GM21423 (cell line): ENCODE measurements around the gene NCF4.

ENCODE experiments used
- ATAC-seq: cut with Tn5 transposase; IDR thresholded peaks from one replicate; pipeline ENCODE4 v1.9.1; 2021; ENCODE audit warnings: mild to moderate bottlenecking, moderate library complexity; ENCODE audit not compliant: unreplicated experiment

Gene NCF4

DNA sequence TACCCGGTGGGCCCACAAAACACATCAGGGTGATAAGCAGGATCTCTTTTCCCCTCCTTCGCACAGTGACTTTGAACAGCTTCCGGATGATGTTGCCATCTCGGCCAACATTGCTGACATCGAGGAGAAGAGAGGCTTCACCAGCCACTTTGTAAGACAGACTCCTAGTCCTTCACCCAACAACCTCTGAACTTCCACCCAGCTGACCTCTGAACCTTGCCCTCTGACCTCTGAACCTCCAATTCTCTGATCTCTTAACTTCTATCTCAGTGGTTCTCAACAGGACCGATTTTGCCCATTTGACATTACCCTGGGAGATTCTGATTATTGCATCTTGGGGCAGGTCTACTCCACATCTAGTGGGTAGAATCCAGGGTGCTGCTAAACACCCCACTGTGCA lies 3.2 kb downstream of the NCF4 start:
- no peak for ATAC-seq

DNA sequence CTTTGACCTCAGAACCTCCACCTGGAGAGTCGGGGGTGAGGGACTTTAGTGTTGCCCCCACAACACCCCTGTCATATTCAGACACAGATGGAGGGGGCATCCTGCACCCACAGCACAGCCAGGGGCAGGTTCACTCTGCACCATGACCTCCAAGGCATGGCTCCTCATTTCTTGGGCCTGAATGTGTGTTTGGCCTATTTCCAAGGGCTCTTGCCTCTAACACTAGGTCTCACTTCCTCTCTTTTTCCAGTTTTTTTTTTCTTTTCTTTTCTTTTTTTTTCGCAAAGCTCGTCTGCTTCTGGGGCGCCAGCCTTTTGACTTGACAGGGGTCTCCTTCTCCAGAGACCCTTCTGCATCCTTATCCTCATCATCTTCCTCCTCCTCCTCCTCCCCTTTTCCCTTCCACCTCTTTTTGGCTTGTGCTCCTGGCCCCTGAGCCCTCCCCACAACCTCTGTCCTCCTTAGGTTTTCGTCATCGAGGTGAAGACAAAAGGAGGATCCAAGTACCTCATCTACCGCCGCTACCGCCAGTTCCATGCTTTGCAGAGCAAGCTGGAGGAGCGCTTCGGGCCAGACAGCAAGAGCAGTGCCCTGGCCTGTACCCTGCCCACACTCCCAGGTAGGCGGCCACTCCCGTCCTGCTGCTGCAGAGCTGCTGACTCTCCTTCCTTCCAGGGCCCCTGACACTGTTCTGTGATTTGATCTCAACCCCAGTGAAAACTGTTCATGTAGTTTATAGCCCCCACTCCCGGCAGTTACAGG lies 3.8 kb downstream of the NCF4 start:
- no peak for ATAC-seq

DNA sequence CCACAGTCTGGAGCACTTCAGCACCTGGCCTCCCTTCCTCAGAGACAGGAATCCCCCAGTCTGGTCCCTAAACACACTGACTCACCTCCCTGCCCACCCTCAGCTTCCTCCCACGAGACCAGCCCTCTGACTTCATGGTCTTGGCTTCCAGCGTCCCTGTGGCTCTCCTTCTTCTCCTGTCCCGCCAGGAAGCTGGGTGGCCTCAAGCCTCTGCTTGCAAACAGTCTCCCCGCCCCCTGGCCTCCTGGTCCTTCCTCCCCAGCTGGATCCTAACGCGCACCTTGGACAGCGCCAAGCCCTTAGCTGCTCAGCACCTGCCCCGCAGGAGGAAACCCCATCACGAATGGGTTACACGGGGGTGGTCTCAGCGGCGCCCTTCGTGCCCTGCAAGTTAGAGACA lies 4.5 kb downstream of the NCF4 start:
- ATAC-seq = no peak

DNA sequence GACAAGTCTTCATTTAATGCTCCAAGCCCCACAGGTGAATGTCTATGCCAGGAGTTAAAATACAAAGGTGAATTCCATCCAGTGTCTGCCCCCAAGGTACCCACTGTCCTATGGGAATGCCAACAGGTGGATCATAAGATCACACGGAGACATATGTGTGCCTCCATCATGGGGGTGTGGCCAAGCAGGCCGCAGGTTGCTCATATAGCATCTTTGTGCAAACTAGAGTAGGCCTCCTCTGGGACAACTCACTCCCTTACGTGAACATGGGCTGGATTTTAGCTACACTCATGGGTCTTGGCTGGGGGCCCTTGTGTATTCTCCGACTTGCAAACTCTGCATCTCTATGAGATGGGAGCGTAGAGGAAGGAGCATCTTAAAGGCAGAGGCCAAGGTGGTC lies 6.9 kb downstream of the NCF4 start:
- no peak for ATAC-seq

DNA sequence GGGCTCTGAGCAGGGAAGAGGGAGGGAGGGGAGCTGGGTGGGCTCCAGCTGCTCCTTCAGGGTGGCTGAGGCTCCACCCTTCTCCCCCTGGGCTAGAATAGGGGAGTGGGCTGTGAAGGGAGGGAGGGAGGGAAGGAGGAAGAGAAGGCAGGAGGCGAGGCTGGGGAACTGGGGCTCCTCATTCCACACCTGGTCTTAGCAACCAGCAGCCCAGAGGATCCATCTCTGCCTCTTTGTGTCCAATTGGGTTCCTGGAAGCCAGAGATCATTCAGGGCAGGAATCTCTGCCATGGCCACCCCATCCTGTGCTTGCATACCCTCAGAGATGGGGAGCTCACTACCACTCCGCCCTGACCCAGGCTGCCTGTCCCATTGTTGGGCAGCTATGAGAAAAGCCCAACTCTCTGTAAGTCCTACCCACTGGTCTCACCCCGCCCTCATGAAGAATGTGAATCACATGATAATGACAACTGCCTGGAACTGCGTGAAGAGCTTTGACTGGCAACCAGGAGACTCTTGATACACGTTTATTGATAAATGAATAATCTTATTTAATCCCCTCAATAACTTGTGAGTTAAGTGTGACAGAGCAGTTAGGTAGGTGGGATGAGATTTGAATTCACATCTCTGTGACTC lies 7.9 kb downstream of the NCF4 start:
- ATAC-seq = no peak

DNA sequence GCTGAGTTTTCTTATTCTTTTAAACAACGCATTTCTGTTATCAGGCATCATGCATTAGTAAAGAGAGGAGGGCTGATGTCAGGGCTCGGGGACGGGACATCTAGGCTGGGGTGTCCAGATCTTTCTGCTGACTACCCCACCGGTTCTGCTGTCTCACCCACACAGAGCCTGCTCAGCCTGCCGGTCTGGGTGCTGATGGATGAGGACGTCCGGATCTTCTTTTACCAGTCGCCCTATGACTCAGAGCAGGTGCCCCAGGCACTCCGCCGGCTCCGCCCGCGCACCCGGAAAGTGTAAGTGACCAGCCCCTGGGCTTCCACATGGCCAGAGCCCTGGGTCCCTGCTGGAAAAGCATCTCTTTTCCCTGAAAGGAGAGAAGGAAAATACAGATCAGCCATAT lies 9.4 kb downstream of the NCF4 start:
- ATAC-seq = no peak

DNA sequence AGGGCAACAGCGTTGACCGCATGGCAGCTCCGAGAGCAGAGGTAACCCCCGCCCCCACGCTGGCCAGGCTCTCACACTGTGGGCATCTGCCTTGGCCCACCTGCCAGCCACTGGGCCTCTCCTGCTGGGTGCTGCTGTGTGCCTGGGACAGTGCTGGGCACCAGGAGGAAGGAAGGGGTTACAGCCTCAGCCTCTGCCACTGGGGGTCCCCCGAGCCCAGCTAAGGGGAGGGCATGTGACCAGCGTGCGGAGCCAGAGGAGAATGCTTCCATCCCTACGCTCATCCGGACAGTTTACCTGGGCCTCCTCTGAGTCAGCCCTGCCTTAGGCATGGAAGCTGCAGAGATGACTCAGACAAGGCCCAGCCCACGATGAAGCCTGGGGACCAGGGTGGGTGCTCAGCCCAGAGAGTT lies 10.9 kb downstream of the NCF4 start:
- ATAC-seq = no peak

DNA sequence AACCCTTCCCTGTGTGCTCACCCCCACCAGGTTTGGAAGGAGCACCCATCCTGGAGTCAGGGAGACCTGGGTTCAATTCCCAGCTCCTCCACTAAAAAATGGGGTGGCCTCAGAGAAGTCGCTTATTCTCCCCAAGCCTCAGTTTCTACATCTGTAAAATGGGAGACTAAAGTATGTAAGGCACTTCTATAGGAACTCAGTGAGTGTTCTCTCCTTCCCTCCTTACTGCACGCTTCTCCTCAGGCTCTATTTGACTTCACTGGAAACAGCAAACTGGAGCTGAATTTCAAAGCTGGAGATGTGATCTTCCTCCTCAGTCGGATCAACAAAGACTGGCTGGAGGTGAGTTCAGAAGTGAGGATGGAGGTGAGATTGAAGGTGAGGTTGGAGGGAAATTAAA lies 11.3 kb downstream of the NCF4 start:
- no peak for ATAC-seq

DNA sequence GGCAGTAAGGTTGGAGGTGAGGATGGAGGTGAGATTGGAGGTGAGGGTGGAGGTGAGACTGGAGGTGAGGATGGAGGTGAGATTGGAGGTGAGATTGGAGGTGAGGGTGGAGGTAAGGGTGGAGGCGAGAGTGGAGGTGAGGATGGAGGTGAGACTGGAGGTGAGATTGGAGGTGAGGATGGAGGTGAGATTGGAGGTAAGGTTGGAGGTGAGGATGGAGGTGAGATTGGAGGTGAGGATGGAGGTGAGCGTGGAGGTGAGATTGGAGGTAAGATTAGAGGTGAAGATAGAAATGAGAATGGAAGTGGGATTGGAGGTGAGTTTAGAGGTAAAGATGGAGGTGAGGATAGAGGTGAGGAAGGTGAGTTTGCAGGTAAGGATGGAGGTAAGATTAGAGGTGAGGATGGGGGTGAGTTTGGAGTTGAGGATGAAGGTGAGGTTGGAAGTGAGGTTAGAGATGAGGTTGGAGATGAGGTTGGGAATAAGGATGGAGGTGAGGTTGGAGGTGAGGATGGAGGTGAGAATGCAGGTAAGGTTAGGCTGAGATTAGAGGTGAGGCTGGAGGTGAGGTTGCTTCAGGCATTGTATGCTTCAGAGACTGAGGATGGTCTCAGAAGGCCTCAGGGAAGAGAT lies 12.2 kb downstream of the NCF4 start:
- ATAC-seq = no peak

DNA sequence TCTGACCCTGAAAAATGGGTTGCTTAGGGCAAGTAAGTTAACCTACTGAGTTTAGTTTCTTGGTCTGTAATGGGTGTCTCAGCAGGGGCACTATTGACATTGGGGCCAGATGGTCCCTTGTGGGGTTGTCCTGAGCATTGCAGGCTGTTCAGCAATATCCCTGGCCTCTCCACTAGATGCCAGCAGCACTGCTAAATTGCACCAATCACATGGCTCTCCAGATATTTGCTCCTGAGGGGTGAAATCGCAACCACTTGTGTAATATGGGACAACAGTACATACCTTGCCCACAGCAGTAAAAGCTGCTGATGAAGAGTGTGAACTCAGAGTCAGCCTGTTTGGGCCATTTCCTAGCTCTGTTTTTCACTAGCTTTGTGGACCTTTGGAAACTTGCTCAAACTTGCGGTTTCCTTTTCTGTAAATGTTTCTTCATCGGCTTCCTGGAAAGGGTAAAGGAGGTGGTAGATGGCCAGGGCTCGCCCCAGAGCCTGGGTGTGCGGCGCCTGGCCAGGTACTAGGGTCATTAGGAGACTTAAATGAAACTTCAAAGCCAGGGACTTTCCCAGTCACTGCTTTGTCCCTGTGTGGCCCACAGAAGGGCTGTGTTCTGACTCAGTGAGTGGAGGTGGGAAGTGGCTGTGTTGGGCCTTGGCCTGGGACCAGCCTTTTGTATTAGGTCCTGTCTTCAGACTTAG lies 13.0 kb downstream of the NCF4 start:
- ATAC-seq = peak; percentile 77

DNA sequence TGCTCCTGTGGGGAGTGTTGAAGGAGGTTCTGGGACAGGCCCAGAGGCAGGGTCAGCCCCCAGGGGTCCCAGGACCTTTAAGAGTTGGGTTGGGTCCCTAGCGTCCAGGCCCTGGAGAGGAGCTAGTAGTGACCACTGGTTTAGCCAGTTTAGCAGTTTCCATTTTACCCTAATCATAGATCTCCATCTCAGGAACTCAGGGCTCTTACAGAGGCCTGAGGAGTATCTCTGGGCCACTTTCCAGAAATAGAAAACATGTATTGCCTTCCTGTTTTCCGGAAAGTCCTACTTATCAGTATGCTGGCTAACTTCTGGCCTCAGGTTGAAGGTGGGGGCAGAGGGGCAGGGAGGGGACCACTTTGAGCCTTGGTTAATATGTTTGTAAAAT lies 13.5 kb downstream of the NCF4 start:
- ATAC-seq = no peak

DNA sequence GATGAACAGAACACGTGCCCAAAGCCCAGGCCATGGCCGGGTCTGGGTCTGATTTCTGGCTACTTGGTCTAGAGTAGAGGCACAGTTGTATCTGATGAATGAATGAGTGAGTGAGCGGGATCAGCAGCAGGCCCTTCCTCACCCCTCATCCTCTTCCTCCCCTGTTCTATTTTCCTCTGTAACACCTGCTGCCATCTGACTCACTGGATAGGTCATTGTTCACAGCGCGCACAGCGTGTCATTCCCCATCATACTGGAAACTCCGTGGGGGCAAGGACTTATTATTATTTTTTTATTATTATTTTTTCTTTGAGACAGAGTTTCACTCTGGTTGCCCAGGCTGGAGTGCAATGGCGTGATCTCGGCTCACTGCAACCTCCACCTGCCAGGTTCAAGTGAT lies 13.9 kb downstream of the NCF4 start:
- no peak for ATAC-seq

DNA sequence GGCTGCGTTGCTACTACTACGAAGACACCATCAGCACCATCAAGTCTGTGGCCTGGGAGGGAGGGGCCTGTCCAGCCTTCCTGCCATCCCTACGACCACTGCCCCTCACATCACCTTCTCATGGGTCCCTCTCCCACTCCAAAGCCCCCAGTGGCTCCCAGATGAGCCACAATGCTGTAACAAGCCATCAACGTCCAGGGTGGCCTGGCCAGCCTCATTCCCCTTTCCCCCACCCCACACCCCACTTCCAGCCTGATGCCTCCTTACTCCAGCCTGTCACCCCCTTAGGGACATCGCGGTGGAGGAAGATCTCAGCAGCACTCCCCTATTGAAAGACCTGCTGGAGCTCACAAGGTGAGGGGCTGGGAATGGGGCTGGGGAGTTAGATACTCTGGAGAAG lies 14.9 kb downstream of the NCF4 start:
- no peak for ATAC-seq

DNA sequence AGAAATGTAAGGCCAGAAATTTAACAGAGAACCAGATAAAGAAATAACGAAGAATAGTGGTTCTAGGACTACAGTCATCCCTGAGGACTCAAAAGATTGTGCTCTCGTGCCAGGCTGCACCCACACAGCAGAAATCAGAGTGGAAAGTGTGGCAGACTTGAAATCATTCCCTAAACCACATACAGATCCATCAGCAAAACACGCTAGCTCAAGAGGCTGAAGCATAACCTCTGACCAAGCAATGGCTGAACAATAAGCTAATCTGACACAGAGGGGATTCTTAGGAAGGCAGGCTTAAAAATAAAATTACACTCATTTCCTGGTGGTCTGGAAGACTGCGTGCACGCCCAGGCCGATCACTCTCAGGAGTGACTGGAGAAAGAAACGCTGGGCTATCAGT lies 19.0 kb downstream of the NCF4 start:
- ATAC-seq = no peak

DNA sequence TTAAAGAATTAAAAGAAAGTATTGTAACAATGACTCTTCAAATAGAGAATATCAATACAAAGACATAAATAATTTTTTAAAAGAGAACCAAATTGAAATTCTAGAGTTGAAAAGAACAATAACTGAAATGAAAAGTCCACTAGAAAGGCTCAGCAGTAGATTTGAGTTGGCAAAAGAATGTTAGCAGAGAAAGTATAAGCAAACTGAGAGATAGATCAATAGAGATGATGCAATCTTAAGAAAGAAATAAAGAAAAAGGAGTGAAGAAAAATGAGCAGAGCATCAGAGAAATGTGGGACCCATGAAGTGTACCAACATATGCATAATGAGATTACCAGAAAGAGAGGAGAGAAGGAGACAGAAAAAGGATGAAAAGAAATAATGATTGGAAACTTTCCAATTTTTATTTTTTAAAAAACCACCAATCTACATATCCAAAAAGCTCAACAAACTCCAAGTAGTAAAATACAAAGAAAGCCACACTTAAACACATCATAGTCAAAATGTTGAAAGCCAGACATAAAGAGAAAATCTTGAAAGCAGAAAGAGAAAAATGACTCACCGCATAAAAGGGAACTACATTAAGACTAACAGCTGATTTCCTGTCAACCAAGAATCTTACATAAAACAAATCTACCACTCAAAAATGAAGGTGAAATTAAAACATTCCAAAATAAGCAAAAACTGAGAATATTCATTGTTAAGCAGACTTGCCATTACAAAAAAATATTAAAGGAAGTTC lies 20.9 kb downstream of the NCF4 start:
- ATAC-seq = no peak

DNA sequence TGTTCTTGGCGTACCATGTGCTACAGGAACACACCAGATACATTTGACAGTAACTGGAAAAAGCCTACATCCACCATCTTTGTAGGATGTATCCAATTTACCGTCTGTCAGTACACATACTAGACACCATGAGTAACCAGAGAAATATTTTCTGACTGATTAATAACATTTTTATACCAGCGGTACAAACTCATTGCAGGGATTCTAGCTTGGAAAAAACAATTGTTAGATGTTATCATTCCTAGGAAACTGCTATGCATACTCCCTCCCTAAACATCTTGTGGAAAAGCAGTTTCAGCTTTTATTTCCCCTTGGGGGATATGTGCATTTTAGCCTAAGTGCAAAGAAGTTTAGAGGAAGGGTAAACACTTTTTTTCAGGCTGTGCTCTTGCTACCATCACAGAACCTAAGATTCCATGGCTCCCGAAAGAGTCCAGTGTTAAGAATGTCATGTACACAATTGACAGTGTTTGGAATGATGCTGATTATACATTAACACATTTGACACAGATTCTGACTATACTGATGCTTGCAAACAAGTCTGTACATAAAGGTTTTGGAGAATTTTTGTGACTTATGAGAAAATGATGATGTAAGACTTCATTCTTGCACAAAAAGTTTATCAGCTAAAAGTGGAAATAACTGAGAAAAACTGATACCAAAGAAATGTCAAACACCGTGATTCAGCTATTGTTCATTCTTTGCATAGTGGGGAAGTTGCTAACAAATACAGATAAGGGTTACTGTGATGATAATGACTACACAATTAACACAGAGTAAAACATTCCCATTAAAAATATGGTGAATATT lies 23.7 kb downstream of the NCF4 start:
- no peak for ATAC-seq

DNA sequence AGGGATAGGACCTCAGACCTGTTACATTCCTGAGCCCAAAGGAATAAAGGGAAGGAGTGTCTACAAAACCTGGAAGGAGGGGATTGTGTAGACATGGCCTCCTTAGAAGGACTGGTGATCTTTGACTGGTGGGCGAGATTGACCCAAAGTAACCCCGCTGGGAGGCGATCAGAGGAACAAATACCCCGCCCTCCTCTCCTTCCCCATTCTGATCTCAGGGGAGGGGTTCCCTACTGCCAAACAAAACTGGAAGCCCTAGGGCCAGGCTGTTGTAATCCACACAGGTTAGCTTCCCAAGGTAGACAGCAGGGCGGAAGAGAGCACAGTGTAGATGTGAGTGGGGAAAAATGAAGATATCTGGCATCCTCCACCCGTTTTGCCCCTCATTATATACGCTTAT lies 24.7 kb downstream of the NCF4 start:
- ATAC-seq = no peak

DNA sequence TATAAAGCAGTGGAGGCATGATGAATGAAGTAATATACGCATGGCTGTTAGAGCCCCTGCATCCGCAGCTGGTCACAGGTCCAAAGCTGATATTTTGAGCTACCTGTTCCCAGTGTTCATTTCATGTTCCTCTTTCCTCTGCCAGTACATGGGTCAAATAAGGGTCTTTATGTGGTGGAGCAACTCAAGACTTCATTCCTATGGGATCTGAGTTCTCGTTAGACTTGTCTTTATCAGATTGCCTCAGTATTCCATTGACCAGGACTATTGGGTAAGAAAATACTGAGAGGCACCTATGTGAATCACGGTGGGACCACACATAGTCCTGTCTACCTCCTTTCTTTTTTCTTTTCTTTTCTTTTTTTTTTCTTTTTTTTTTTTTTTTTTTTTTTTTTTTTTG lies 25.2 kb downstream of the NCF4 start:
- ATAC-seq = no peak

DNA sequence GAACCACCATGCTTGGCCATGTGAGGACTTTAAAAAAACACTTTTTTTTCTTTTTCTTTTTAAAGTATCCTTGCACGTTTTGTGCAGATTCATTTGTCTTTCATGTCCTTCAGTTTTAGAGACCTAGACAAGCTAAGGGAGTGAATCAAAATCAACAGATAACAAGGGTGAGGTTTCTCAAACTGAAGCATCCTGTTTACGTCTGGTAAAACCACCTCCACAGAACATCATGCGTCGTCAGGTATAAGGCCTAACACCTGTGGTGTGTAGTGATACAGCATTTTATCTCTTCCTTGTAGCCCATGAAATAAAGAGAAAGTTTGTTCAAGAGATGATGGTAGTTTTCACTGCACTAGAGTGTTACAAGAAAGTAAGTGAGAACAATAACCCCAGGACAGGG lies 26.4 kb downstream of the NCF4 start:
- ATAC-seq = no peak

DNA sequence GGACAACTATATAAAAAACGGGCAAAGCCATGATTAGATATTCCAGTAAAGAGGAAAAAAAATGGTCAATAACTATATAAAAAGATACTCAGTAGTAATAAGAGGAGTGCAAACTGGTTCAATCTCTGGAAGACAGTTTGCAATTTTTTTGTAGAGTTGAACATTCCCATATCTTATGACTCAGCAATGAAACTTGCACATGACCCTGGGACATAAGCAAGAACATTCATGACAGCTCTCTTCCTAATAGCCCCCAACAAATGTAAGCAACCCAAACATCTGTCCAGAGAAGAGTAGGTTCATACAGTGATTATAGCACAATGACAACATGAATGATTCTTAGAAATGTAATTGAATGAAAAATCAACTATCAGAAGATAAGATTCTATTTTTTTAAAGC lies 30.8 kb downstream of the NCF4 start:
- ATAC-seq = no peak
